GM19438 (cell line): ENCODE results near the gene CENPW.
A peak's percentile ranks its signal among the peaks of the same experiment; 100 is the strongest.

Experiments
- ATAC-seq: cut with Tn5 transposase; IDR thresholded peaks from one replicate; pipeline ENCODE4 v1.9.1; 2021; ENCODE audit warnings: low read depth; ENCODE audit not compliant: unreplicated experiment

The CENPW gene

GRCh38 chr6:126339796-126340609 lies at the start of gene CENPW:
Gene CENPW, plus strand, starts transcription at chr6:126340115. Its CDS starts 159 bp downstream, at chr6:126340274.
- ATAC-seq = peak; percentile 96

GRCh38 chr6:126293891-126294524 lies 45.9 kb upstream of the CENPW start:
- no peak for ATAC-seq

GRCh38 chr6:126300126-126300525 lies 39.8 kb upstream of the CENPW start:
- no peak for ATAC-seq

GRCh38 chr6:126300735-126301134 lies 39.2 kb upstream of the CENPW start:
- ATAC-seq = peak; percentile 82

- no peak for ATAC-seq
Measured at GRCh38 chr6:126302191-126302590, 37.7 kb upstream of the CENPW start.

- ATAC-seq = no peak
Measured at GRCh38 chr6:126307849-126308248, 32.1 kb upstream of the CENPW start.

- ATAC-seq = no peak
Measured at GRCh38 chr6:126308362-126308761, 31.6 kb upstream of the CENPW start.

GRCh38 chr6:126312013-126312665 lies 27.8 kb upstream of the CENPW start:
- ATAC-seq = peak; percentile 92

- ATAC-seq = no peak
Measured at GRCh38 chr6:126313941-126314340, 26.0 kb upstream of the CENPW start.

- ATAC-seq = no peak
Measured at GRCh38 chr6:126318797-126319196, 21.1 kb upstream of the CENPW start.

GRCh38 chr6:126333729-126334128 lies 6.2 kb upstream of the CENPW start:
- ATAC-seq = no peak

GRCh38 chr6:126335210-126335609 lies 4.7 kb upstream of the CENPW start:
- ATAC-seq = no peak

- ATAC-seq = no peak
Measured at GRCh38 chr6:126337323-126337722, 2.6 kb upstream of the CENPW start.

- no peak for ATAC-seq
Measured at GRCh38 chr6:126341126-126341525, 1.2 kb downstream of the CENPW start.

GRCh38 chr6:126344181-126344580 lies 4.3 kb downstream of the CENPW start:
- ATAC-seq = no peak

GRCh38 chr6:126351960-126352359 lies 12.0 kb downstream of the CENPW start:
- no peak for ATAC-seq

GRCh38 chr6:126352514-126352913 lies 12.6 kb downstream of the CENPW start:
- no peak for ATAC-seq

- ATAC-seq = no peak
Measured at GRCh38 chr6:126356526-126356925, 16.6 kb downstream of the CENPW start.

GRCh38 chr6:126359936-126360537 lies 20.1 kb downstream of the CENPW start:
- no peak for ATAC-seq

GRCh38 chr6:126361832-126362440 lies 22.0 kb downstream of the CENPW start:
- ATAC-seq = no peak

GRCh38 chr6:126367849-126368248 lies 27.9 kb downstream of the CENPW start:
- no peak for ATAC-seq
